Measurements from ENCODE around the gene STPG3. TPM values are rescaled to one million over a fixed set of nuclear protein-coding genes. Genes with fewer than 3 reads are reported as not detected.

STPG3 gene
- total and polyA plus RNA-seq, 2 of the 13 experiments (the other 11 are each of a cell fraction or from before 2014, with no cell fraction given) = not detected

DNA sequence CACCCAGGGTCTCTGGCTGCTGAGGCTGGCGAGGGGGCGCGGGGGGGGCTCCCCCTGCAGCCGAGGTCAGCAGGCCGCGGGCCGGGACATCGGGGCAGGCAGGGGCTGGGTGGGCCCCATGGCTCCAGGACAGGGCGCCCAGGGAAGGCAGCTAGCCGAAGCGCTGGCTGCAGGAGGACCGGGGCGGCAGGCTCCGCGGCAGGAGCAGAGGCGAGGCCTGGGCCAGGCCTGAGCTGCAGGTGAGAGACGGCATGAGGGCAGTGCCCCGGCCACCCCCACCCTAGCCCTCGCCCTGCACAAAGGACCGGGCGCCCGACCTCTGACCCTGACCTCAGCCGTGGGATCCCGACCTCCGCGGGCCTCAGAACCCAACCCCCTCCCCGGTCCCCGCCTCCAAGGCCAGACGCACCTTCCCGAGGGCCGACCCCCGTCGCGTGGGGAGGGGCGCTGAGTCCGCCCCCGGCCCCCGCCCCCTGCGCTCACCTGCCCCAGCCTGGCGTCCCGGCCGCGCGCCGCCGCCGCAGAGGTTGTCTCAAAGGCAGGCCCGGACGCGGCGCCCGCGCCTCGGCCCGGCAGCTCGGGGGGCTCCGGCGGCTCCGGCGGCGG is 29.5 kb upstream of the STPG3 start (continued):
- TF ChIP-seq, protein P1, sequence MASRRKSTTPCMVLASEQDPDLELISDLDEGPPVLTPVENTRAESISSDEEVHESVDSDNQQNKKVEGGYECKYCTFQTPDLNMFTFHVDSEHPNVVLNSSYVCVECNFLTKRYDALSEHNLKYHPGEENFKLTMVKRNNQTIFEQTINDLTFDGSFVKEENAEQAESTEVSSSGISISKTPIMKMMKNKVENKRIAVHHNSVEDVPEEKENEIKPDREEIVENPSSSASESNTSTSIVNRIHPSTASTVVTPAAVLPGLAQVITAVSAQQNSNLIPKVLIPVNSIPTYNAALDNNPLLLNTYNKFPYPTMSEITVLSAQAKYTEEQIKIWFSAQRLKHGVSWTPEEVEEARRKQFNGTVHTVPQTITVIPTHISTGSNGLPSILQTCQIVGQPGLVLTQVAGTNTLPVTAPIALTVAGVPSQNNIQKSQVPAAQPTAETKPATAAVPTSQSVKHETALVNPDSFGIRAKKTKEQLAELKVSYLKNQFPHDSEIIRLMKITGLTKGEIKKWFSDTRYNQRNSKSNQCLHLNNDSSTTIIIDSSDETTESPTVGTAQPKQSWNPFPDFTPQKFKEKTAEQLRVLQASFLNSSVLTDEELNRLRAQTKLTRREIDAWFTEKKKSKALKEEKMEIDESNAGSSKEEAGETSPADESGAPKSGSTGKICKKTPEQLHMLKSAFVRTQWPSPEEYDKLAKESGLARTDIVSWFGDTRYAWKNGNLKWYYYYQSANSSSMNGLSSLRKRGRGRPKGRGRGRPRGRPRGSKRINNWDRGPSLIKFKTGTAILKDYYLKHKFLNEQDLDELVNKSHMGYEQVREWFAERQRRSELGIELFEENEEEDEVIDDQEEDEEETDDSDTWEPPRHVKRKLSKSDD (CRISPR knock-in tag; IDR thresholded peaks at IDR 0.05; ENCODE audit: low read depth) = 0 out of 2 replicates have a peak, but pooled peaks have one; percentile 18
- TF ChIP-seq SCMH1 (CRISPR knock-in tag; IDR thresholded peaks at IDR 0.05; ENCODE audit: borderline replicate concordance) (no peak), RAD51 (IDR thresholded peaks at IDR 0.05; ENCODE audit: borderline replicate concordance) (no peak), SP140L (CRISPR knock-in tag; IDR thresholded peaks at IDR 0.05; ENCODE audit: borderline replicate concordance) (no peak), SAFB2 (CRISPR knock-in tag; IDR thresholded peaks at IDR 0.05; ENCODE audit: borderline replicate concordance, low read depth) (no peak), ZNF552 (CRISPR knock-in tag; IDR thresholded peaks at IDR 0.05; ENCODE audit: borderline replicate concordance) (no peak), ARID2 (CRISPR knock-in tag; IDR thresholded peaks at IDR 0.05; ENCODE audit: borderline replicate concordance) (no peak), ZNF713 (CRISPR knock-in tag; IDR thresholded peaks at IDR 0.05) (no peak), EED (CRISPR knock-in tag; IDR thresholded peaks at IDR 0.05) (no peak), RBFOX2 (IDR thresholded peaks at IDR 0.05; ENCODE audit: low read depth, low read length) (peak; percentile 37; the same call in 1 of the 2 replicates), GABPB1 (CRISPR knock-in tag; IDR thresholded peaks at IDR 0.05) (peak; percentile 58; the same call in 1 of the 2 replicates), ZBTB8A (CRISPR knock-in tag; IDR thresholded peaks at IDR 0.05; ENCODE audit: borderline replicate concordance, low read depth) (no peak), ZNF841 (CRISPR knock-in tag; IDR thresholded peaks at IDR 0.05; ENCODE audit: borderline replicate concordance) (no peak), HNF4A (CRISPR knock-in tag; IDR thresholded peaks at IDR 0.05) (peak; percentile 62), THYN1 (CRISPR knock-in tag; IDR thresholded peaks at IDR 0.05; ENCODE audit: borderline replicate concordance, low read depth) (no peak), PRPF4 (IDR thresholded peaks at IDR 0.05; ENCODE audit: low read depth, low read length, poor library complexity, severe bottlenecking) (no peak)
- TF ChIP-seq, protein P2, sequence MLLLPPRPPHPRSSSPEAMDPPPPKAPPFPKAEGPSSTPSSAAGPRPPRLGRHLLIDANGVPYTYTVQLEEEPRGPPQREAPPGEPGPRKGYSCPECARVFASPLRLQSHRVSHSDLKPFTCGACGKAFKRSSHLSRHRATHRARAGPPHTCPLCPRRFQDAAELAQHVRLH (CRISPR knock-in tag; IDR thresholded peaks at IDR 0.05; ENCODE audit: borderline replicate concordance, low read depth) = no peak
- TF ChIP-seq, protein P3, sequence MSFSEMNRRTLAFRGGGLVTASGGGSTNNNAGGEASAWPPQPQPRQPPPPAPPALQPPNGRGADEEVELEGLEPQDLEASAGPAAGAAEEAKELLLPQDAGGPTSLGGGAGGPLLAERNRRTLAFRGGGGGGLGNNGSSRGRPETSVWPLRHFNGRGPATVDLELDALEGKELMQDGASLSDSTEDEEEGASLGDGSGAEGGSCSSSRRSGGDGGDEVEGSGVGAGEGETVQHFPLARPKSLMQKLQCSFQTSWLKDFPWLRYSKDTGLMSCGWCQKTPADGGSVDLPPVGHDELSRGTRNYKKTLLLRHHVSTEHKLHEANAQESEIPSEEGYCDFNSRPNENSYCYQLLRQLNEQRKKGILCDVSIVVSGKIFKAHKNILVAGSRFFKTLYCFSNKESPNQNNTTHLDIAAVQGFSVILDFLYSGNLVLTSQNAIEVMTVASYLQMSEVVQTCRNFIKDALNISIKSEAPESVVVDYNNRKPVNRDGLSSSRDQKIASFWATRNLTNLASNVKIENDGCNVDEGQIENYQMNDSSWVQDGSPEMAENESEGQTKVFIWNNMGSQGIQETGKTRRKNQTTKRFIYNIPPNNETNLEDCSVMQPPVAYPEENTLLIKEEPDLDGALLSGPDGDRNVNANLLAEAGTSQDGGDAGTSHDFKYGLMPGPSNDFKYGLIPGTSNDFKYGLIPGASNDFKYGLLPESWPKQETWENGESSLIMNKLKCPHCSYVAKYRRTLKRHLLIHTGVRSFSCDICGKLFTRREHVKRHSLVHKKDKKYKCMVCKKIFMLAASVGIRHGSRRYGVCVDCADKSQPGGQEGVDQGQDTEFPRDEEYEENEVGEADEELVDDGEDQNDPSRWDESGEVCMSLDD (CRISPR knock-in tag; IDR thresholded peaks at IDR 0.05; ENCODE audit: borderline replicate concordance) = 0 out of 2 replicates have a peak, but pooled peaks have one; percentile 41
- TF ChIP-seq, protein P4, sequence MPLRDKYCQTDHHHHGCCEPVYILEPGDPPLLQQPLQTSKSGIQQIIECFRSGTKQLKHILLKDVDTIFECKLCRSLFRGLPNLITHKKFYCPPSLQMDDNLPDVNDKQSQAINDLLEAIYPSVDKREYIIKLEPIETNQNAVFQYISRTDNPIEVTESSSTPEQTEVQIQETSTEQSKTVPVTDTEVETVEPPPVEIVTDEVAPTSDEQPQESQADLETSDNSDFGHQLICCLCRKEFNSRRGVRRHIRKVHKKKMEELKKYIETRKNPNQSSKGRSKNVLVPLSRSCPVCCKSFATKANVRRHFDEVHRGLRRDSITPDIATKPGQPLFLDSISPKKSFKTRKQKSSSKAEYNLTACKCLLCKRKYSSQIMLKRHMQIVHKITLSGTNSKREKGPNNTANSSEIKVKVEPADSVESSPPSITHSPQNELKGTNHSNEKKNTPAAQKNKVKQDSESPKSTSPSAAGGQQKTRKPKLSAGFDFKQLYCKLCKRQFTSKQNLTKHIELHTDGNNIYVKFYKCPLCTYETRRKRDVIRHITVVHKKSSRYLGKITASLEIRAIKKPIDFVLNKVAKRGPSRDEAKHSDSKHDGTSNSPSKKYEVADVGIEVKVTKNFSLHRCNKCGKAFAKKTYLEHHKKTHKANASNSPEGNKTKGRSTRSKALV (CRISPR knock-in tag; IDR thresholded peaks at IDR 0.05) = no peak
- TF ChIP-seq, protein P5, sequence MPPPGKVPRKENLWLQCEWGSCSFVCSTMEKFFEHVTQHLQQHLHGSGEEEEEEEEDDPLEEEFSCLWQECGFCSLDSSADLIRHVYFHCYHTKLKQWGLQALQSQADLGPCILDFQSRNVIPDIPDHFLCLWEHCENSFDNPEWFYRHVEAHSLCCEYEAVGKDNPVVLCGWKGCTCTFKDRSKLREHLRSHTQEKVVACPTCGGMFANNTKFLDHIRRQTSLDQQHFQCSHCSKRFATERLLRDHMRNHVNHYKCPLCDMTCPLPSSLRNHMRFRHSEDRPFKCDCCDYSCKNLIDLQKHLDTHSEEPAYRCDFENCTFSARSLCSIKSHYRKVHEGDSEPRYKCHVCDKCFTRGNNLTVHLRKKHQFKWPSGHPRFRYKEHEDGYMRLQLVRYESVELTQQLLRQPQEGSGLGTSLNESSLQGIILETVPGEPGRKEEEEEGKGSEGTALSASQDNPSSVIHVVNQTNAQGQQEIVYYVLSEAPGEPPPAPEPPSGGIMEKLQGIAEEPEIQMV (CRISPR knock-in tag; IDR thresholded peaks at IDR 0.05; ENCODE audit: low read depth) = no peak

Measured in HepG2 (cell line).